Measurements from ENCODE around the gene BACH2. TPM values are rescaled to one million over a fixed set of nuclear protein-coding genes. Genes with fewer than 3 reads are reported as not detected.

Gene BACH2
- polyA plus RNA-seq, 1 donor from 2014 or later = 45.5 TPM

GRCh38 chr6:90190752-90191395 is 105.8 kb downstream of the BACH2 start:
- no peak overlapping the region for H3K27ac ChIP-seq (ENCODE audit: low read length)
- H3K9ac ChIP-seq (ENCODE audit: low read length) = no peak overlapping the region
- H3K4me3 ChIP-seq (ENCODE audit: low read length) = no peak overlapping the region
- peaks cover 7% of the 10 kb centered on the region for H3F3A ChIP-seq (ENCODE audit: insufficient read depth, low read length, poor library complexity, severe bottlenecking)
- TF ChIP-seq RAD21 (conservative IDR thresholded peaks at IDR 0.05) (no peak), EZH2 (IDR thresholded peaks at IDR 0.05; ENCODE audit: borderline replicate concordance, insufficient read depth, low read length, poor library complexity, severe bottlenecking) (no peak), REST (IDR thresholded peaks at IDR 0.05; ENCODE audit: borderline replicate concordance) (no peak), TAF1 (IDR thresholded peaks at IDR 0.05; ENCODE audit: low read depth) (no peak), POLR2AphosphoS5 (IDR thresholded peaks at IDR 0.05) (no peak), SMC3 (conservative IDR thresholded peaks at IDR 0.05; ENCODE audit: poor library complexity) (no peak), CTCF (IDR thresholded peaks at IDR 0.05; ENCODE audit: poor library complexity, severe bottlenecking) (no peak), EP300 (conservative IDR thresholded peaks at IDR 0.05; ENCODE audit: poor library complexity, severe bottlenecking) (no peak), MXI1 (conservative IDR thresholded peaks at IDR 0.05; ENCODE audit: poor library complexity, severe bottlenecking) (no peak)
- H3K9me2 ChIP-seq (ENCODE audit: insufficient read depth, low read length) = no peaks in the 10 kb centered on the region
- H3K36me3 ChIP-seq (ENCODE audit: insufficient read depth, low read length) = peaks cover 6% of the 10 kb centered on the region
- peaks cover 66% of the 10 kb centered on the region for H3K79me2 ChIP-seq (replicated peaks; ENCODE audit: insufficient read depth, low read length)
- no peaks in the 10 kb centered on the region for H3K9me3 ChIP-seq (ENCODE audit: low read length)
- no peak overlapping the region for H2AFZ ChIP-seq (ENCODE audit: low read depth, low read length)
- no peak overlapping the region for H3K4me2 ChIP-seq (ENCODE audit: low read length)
- H4K20me1 ChIP-seq (ENCODE audit: insufficient read depth) = no peaks in the 10 kb centered on the region
- H3K27me3 ChIP-seq (ENCODE audit: insufficient read depth, low read depth, low read length) = no peaks in the 10 kb centered on the region

- Histone ChIP-seq H3K9ac (ENCODE audit: low read length) (no peak overlapping the region), H3K27me3 (ENCODE audit: insufficient read depth, low read depth, low read length) (no peaks in the 10 kb centered on the region), H3K4me2 (ENCODE audit: low read length) (no peak overlapping the region), H3K36me3 (ENCODE audit: insufficient read depth, low read length) (peaks cover 6% of the 10 kb centered on the region), H3K79me2 (replicated peaks; ENCODE audit: insufficient read depth, low read length) (peaks cover 73% of the 10 kb centered on the region), H4K20me1 (ENCODE audit: insufficient read depth) (no peaks in the 10 kb centered on the region), H2AFZ (ENCODE audit: low read depth, low read length) (no peak overlapping the region), H3K4me3 (ENCODE audit: low read length) (no peak overlapping the region), H3F3A (ENCODE audit: insufficient read depth, low read length, poor library complexity, severe bottlenecking) (peaks cover 7% of the 10 kb centered on the region), H3K9me2 (ENCODE audit: insufficient read depth, low read length) (no peaks in the 10 kb centered on the region), H3K9me3 (ENCODE audit: low read length) (no peaks in the 10 kb centered on the region), H3K27ac (ENCODE audit: low read length) (no peak overlapping the region)
- TF ChIP-seq EP300 (conservative IDR thresholded peaks at IDR 0.05; ENCODE audit: poor library complexity, severe bottlenecking) (no peak), EZH2 (IDR thresholded peaks at IDR 0.05; ENCODE audit: borderline replicate concordance, insufficient read depth, low read length, poor library complexity, severe bottlenecking) (no peak), REST (IDR thresholded peaks at IDR 0.05; ENCODE audit: borderline replicate concordance) (no peak), MXI1 (conservative IDR thresholded peaks at IDR 0.05; ENCODE audit: poor library complexity, severe bottlenecking) (no peak), CTCF (IDR thresholded peaks at IDR 0.05; ENCODE audit: poor library complexity, severe bottlenecking) (no peak), RAD21 (conservative IDR thresholded peaks at IDR 0.05) (no peak), POLR2AphosphoS5 (IDR thresholded peaks at IDR 0.05) (no peak), TAF1 (IDR thresholded peaks at IDR 0.05; ENCODE audit: low read depth) (no peak), SMC3 (conservative IDR thresholded peaks at IDR 0.05; ENCODE audit: poor library complexity) (no peak)
Observed at GRCh38 chr6:90190131-90190530, 106.5 kb downstream of the BACH2 start.
